Activated T-helper 1 cell treated with Interleukin-2 at 50 U/mL for 16 hours (primary cell): ENCODE measurements around the gene ZBTB8B.
"Not testable (repeated sequence)": the region's sequence is repeated elsewhere in the genome, so short reads cannot be mapped to it uniquely, and the experiment has no call there.

ENCODE experiments used
- DNase-seq: peaks from one replicate; pipeline ENCODE4 v3.0.0-alpha.2; 2020; ENCODE audit warnings: low read depth

ZBTB8B gene

DNA sequence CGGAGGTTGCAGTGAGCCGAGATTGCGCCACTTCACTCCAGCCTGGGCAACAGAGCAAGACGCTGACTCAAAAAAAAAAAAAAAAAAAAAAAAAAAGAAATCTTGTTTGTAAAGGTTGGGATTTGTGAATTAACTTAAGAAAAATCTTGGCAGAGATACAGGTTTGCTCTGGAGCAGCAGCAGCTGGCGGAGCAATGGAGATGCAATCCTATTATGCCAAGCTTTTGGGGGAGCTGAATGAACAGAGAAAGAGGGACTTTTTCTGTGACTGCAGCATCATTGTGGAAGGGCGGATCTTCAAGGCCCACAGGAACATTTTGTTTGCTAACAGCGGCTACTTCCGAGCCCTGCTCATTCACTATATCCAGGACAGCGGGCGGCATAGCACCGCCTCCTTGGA, 5.6 kb downstream of the ZBTB8B start:
- DNase-seq, result no peak

GRCh38 chr1:32470991-32471694, 6.3 kb downstream of the ZBTB8B start:
- DNase-seq, result no peak

- DNase-seq, result no peak
These were observed 7.0 kb downstream of the ZBTB8B start for GRCh38 chr1:32471695-32472362.

DNA sequence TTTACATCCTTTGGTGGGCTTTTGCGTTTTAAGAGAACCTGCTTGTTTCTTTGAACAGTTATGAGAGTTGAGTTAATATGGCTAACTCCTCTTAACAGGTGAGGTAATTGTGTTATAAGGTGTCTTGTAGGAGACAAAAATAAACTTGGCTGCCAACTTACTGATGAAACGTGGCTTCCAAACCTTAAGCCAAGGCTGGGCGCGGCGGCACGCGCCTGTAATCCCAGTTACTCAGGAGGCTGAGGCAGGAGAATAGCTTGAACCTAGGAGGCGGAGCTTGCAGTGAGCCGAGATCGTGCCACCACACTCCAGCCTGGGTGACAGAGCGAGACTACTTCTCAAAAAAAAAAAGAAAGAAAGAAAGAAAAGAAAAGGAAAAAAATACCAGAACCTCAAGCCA, 8.1 kb downstream of the ZBTB8B start:
- DNase-seq, result not testable (repeated sequence)

DNA sequence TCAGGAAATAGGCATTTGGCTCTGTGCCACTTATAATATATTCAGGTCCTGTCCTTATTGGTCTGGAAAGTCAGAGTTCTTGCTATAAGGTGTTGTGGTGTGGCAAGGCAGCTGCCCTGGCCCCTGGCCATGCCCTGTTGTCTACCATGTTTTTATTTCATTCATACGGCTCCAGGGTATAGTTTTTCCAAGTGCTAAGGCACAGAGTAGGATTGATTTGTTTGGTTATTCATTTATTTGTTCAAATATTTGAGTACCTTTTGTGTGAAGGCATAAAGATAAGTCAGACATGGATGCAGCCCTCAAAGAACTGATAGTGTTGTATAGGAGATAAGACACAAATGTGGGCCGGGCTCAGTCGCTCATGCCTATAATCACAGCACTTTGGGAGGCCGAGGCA, 10.1 kb downstream of the ZBTB8B start:
- DNase-seq, result no peak

- no peak for DNase-seq
These were observed 15.1 kb downstream of the ZBTB8B start for GRCh38 chr1:32480003-32480402.

- DNase-seq, result no peak
These were observed 15.9 kb downstream of the ZBTB8B start for GRCh38 chr1:32480761-32481160.

DNA sequence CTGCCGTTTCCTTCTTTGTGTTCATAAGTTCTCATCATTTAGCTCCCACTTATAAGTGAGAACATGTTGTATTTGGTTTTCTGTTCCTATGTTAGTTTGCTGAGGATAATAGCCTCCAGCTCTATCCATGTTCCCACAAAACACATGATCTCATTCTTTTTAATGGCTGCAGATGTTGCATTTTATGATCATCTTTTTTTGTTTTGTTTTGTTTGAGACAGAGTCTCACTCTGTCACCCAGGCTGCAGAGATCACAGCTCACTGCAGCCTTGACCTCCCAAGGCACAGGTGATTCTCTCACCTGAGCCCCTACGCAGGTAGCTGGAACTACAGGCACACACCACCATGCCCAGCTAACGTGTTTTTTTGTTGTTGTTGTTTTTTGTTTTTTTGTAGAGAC, 16.9 kb downstream of the ZBTB8B start:
- not testable (repeated sequence) for DNase-seq

DNA sequence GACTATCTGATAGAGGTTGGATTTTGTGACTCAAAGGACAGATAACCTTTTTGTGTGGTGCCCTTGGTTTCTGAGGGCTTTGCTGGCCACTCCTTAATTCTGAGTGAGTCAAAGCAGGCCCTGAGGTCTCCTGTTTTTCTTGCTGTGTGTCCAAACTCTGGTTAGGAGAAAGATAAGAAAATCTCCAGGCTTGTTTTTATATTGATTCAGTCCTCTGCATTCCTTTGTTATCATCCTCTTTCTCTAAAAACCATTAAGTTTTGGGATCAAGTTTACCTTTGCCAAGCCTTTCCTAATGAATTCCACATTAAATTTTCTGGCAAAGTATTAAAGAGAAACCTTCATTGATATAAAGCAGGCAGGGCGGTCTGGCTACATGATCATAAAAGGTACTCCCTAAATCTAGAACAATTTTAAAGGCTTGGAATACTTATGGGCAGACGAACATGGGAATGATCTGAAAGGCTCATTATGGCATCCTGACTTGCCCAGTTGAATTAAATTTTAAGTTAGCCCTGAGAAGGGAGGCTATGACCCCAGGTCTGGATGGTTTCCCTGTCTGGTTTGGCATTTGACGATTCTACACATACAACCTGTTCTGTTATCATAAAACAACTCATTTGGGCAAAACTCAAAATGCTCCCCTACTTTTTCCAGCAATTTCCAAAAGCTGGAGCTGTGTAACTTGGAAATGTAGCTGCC, 20.8 kb downstream of the ZBTB8B start:
- DNase-seq, result no peak

DNA sequence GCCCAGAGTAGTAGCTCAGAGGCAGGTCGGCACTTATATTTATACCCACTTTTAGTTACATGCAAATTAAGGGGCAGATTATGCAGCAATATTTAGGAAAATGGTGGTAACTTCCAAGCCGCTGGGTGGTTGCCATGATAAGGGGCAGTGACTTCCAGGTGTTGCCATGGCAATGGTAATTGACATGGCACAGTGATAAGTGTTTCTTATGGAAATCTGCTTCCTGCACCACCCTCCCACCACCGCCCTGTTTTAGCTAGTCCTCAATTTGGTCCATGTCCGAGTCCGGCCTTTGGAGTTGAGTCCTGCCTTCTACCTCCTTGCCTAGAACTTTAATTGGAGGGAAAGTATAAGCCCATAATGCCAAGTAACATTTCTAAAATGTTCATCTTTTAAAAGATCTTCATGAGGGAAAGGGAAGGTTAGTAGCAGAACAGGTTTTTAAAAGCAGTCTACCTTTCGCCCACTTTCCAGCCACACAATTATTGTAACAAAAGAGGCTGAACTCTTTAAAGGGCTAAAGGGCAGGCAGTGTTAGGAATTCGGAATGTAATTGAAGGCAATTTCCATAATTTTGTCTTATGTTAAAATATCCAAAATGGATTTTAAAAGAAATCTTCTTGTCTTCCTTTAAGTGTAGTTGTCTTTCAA, 21.7 kb downstream of the ZBTB8B start:
- DNase-seq, result no peak

- DNase-seq, result no peak
These were observed 22.3 kb downstream of the ZBTB8B start for GRCh38 chr1:32487182-32487581.

DNA sequence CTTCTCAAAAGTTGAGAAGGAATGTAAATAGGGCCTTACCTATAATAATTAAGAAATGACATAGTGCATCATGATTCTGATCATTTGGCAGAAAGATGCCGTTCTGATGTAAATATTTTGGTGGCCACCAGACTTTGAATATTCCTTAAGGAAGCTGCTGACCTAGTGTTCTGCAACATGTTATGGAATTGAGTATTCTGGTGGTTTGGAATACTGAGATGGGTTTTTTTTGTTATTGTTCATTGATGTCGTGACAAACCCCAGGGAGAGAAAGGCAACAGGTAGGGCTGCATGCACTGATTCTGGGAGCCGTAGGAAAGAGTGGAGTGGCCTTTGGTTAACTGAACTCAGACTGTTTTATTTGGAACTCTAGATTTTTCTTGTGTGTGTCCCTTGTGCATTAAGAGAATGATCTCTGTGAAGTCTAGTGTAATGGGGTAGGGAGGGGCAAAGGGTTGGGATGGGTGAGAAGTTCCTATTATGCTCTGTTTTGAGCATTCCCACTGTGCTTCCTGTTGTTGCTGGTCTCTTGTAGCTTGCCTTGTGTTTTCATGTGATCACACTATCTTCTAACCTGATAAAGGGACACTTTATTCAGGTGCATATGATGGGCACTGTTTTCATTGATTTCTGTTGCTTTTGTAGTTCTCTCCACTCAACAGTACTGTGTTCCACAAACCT, 25.0 kb downstream of the ZBTB8B start:
- DNase-seq, result no peak

DNA sequence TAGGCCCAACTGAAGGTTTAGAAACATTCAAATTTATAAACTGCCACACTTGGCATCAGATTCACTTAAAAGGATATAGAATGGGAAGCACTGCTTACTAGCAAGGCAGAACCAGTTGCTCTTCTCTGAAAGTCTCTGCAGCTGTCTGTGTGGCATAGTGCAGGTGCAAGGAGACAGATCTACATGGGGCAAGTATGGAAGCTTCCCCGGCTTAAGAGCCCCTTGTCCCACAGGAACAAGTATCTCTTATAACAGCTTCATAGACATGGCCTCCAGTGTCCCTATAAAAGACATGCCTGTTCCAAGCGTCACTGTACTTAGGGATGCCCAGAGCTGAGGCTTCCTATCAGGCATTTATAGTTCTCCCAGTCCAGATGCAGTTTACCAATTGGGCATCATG, 26.5 kb downstream of the ZBTB8B start:
- no peak for DNase-seq

DNA sequence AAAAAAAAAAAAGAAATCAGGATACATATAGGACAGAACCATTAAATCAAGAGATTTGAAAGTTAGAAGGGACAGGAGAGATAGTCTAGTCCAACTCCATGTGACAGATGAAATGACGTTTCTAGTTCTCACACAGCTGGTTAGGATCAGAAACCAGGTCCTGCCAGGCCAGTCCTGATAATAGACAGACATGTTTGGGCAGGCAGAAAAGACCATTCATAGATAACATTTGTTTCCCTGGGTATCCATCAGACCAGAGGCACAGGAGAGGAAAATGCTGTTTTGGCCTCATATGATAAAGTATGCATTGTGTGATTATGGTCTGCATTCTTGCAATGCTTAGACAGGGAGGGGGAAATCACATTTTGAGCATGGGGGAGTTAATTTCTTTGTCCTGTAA, 29.3 kb downstream of the ZBTB8B start:
- DNase-seq, result no peak

GRCh38 chr1:32494711-32495337, 30.0 kb downstream of the ZBTB8B start:
- no peak for DNase-seq

GRCh38 chr1:32496127-32496526, 31.3 kb downstream of the ZBTB8B start:
- no peak for DNase-seq

DNA sequence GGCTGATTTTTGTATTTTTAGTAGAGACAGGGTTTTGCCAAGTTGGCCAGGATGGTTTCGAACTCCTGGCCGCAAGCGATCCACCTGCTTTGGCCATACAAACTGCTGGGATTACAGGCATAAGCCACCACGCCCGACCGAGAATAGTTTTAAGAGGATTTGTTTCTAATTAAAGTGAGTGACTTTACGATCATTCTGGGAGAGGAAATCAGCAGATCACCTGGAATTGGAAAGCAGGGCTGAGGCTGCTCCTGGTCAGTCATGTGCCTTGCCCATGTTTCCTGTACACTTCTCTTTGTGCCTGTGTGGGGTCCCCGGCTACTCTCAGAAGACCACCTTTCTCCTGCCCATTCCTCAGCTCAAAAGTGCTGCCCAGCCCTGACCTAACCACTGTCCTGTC, 33.9 kb downstream of the ZBTB8B start:
- no peak for DNase-seq

DNA sequence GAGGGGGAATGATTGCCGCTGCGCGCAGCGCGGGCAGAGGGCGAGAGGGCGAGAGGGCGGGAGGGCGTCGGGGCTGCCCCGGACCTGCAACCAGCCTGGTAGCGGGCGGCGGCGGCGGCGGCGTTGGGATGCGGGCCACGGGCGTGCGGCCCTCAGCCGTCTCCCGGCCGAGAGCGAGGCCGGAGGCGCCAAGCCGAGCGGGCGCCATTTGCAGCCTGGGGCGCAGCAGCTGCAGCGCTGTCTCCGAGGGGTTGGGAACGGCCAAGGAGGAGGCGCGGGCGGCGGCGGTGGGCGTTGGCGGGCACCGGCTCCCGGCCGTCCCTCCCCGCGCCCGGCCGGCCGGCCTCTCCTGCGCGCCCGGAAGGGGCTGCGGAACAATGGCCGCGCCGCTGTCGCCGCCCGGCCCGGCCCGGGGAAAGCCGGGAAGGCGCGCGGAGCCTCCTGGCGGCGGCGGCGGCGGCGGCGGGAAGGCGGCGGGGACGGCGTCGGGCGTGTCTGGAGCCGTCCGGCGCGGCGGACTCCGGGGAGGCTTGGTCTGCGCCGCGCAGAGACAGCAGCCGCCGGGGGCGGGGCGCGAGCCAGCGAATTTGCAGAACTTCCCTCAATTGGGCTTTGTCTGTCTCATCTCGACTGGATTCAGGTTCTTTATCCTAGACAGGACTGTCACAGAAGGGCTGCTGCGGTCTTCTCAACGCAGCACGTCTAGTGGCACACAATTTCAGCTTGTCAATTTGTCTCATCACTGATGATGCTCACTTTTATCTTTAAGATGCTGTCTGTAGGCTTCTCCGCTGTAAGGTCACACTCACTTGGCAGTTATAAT, 35.7 kb downstream of the ZBTB8B start:
- DNase-seq, result no peak

- no peak for DNase-seq
These were observed 37.0 kb downstream of the ZBTB8B start for GRCh38 chr1:32501865-32502264.

DNA sequence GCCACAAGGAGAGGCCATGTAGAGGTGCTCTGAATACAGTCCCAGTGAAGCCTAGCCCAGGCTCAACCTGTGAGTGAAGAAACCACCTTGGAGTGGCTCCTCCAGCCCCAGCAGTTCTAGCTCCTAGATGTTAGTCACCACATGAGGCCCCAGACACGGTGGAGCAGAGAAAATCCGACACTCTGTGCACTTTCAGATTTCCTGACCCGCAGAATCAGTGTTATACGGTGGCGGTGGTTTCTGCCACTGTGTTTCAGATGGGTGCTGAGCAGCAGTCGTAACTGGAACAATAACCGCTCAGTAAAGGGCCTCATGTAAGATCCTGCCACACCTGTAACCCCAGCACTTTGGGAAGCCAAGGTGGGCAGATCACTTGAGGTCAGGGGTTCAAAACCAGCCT, 38.3 kb downstream of the ZBTB8B start:
- no peak for DNase-seq

GRCh38 chr1:32507021-32507420, 42.1 kb downstream of the ZBTB8B start:
- DNase-seq, result no peak
